Measurements from ENCODE around the gene WBP2.
"Not testable (repeated sequence)": the region's sequence is repeated elsewhere in the genome, so short reads cannot be mapped to it uniquely, and the experiment has no call there.

WBP2 gene

GRCh38 chr17:75814021-75814395, 41.1 kb downstream of the WBP2 start:
- no peak for DNase-seq (ENCODE audit: low read depth in 2 of 2)

DNA sequence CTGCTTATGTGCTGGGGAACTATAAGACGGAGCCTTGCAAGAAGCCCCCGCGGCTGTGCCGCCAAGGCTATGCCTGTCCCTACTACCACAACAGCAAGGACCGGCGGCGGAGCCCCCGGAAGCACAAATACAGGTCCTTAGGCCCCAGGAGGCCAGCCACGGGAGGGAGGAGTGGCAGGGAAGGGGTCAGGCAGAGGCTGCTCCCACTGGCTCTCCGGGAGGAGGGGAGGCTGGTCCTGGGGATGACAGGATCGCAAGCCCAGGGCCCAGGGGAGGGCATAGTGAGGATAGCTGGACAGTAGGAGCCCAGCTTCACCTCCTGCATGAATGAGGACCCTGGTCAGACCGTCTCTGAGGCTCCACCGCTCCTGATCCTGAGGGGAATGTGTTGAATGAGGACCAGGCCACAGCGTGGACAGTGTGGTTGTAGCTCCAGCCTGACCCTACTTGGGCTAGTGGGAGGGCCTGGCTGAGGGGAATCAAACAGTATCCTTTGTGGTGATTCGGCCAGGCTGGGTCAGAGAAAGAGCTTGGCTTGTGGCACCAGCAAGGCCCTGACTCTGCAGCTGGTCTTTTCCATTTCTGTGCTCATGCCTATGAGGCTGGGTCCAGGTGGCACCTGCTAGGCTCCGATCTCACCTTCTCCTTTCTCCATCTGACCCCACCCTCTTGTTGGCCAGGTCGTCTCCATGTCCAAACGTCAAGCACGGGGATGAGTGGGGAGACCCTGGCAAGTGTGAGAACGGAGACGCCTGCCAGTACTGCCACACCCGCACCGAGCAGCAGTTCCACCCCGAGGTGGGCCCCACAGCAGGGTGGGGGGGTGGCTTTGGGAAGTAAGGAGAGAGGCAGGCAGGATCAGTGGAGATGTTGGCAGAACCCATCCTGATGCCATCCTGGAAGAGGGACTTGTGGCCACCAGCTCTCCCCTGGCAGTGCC, 41.8 kb downstream of the WBP2 start:
- no peak for DNase-seq (ENCODE audit: low read depth in 2 of 2)

GRCh38 chr17:75812096-75813013, 42.8 kb downstream of the WBP2 start:
- no peak for DNase-seq (ENCODE audit: low read depth in 2 of 2)

DNA sequence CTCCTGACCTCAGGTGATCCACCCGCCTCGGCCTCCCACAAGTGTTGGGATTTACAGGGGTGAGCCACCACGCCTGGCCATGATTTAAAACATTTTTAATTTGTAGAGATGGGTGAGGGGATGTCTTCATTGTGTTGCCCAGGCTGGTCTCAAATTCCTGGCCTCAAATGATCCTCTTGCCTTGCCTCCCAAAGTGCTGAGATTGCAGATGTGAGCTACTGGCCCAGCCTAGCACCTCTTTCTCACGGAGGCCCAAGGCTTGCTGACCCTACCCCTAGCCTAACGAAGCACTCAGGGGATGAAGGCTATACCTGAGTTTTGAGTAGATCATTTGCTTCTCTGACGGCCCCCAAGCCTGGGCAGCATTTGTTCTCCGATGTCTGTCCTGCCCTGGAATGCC, 44.0 kb downstream of the WBP2 start:
- DNase-seq (ENCODE audit: low read depth in 2 of 2): no peak

GRCh38 chr17:75810756-75811155, 44.4 kb downstream of the WBP2 start:
- DNase-seq (ENCODE audit: low read depth in 2 of 2): not testable (repeated sequence)

- DNase-seq (ENCODE audit: low read depth in 2 of 2): no peak
Measured at GRCh38 chr17:75810216-75810615, 44.9 kb downstream of the WBP2 start.

GRCh38 chr17:75809631-75810111, 45.5 kb downstream of the WBP2 start:
- no peak for DNase-seq (ENCODE audit: low read depth in 2 of 2)

DNA sequence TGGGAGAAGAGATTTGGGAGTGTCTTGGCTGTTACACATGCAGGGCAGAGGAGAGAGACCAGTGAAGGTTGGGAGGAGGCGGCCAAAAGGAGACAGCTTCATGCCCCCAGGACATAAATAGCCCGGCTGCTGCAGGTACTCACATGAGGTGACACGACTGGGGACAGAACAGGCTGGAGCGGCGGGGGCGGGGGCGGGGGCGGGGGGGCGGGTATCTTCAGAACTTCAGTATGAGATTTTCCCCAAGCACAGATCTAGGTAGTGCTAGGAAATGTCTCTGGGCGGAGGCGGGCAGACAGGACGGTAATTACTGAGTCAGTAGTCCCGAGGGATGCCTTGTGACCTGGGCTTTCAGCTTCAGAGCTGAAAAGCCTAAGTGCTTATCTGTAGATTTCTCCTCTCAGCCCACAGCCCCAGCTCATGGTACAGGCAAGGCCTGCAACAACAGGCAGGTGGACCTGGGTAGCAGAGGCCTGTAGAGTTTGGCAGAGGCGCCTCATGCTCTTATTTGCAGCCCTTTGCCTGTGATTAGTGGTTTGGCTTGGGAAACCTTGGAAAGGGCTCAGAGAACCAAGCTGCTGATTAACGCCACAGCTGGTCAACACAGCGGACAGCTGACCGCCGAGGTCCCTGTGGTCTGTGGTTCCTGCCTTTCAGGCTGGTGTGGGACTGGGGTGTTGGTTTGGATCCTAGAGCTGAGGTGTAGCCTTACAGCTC, 46.1 kb downstream of the WBP2 start:
- DNase-seq (ENCODE audit: low read depth in 2 of 2): no peak

DNA sequence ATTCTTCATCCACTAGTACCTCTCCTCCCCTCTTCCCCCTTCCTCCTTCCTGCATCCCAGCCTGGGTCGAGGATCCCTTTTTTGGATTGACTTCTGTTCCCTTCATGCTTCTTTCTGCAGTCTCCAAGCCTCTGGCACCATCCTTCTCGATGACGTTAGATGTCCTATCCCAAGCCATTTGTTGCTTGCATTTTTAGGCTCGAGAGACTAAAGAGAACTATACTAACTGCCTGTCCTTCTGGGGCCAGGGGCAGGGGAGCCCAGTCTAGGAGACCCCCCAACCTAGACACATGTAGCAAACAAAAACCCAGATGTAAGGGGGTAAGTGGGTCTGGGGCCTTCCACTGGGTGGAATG, 46.6 kb downstream of the WBP2 start:
- DNase-seq (ENCODE audit: low read depth in 2 of 2): no peak

- DNase-seq (ENCODE audit: low read depth in 2 of 2): no peak
Measured at GRCh38 chr17:75807861-75808260, 47.3 kb downstream of the WBP2 start.

DNA sequence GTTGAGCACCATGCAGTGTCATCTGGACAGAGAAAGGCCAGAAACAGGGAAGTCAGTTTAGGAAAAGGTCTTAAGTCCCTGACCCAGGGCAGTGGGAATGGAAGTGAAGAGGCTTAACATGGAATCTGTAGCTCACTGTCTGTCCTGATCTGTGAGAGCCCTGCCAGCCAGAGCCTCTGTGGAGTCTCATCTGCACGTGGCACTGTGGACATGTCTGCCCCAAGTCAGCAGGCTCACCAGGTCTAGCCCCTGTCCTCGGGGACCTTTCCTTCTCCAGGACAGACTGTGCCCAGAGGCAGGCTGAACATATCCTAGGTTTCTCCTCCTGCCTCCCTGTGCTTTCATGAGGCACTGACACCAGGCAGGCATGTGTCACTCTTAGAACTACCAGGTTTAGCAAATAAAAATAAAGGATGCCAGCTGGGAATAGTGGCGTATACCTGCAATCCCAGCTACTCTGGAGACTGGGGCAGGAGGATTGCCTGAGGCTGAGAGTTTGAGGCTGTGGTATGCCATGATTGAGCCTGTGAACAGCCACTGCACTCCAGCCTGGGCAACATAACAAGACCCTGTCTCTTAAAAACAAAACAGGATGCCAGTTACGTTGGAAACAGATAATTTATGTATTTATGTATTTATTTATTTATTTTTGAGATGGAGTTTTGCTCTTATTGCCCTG, 48.2 kb downstream of the WBP2 start:
- no peak for DNase-seq (ENCODE audit: low read depth in 2 of 2)

- DNase-seq (ENCODE audit: low read depth in 2 of 2): no peak
Measured at GRCh38 chr17:75803883-75804282, 51.3 kb downstream of the WBP2 start.

GRCh38 chr17:75799402-75799801, 55.7 kb downstream of the WBP2 start:
- DNase-seq (ENCODE audit: low read depth in 2 of 2): no peak

GRCh38 chr17:75795820-75796607, 59.1 kb downstream of the WBP2 start:
- DNase-seq (ENCODE audit: low read depth in 2 of 2): no peak
